Stimulated activated CD4-positive, alpha-beta T cell treated with anti-CD3 and anti-CD28 coated beads, Interleukin-2, amount 100 ng/mL, for 4 hours (primary cell): ENCODE data around the gene CRYBA1.
"Not testable (repeated sequence)": the region's sequence is repeated elsewhere in the genome, so short reads cannot be mapped to it uniquely, and the experiment has no call there.

Source experiments
- DNase-seq: peaks from one replicate; pipeline ENCODE4 v3.0.0-alpha.2; 2020; ENCODE audit warnings: low read depth

Gene CRYBA1, protein sequence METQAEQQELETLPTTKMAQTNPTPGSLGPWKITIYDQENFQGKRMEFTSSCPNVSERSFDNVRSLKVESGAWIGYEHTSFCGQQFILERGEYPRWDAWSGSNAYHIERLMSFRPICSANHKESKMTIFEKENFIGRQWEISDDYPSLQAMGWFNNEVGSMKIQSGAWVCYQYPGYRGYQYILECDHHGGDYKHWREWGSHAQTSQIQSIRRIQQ

DNA sequence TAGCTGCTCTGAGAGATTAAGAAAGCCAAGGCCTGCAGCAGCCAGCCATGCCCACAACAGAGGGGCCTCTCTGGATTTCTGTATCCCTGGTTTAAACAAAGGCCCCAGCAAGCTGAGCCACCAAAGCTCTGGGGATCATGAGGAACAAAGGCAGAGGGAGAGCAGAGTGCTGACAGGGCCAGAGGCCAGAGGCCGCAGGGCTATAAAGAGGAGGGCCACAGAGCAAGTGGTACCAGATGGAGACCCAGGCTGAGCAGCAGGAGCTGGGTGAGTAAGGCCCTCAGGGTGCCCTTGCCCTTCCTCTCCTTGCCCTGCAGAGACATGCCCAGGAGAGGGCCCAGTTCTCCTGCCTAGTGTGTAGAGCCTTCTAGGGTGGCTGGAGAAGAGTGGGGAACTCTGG is at the start of gene CRYBA1:
CRYBA1 (plus strand) TSS at position 232 of the 400 bp plus-strand sequence; CDS start at position 237, 5 bp downstream.
- DNase-seq = no peak

DNA sequence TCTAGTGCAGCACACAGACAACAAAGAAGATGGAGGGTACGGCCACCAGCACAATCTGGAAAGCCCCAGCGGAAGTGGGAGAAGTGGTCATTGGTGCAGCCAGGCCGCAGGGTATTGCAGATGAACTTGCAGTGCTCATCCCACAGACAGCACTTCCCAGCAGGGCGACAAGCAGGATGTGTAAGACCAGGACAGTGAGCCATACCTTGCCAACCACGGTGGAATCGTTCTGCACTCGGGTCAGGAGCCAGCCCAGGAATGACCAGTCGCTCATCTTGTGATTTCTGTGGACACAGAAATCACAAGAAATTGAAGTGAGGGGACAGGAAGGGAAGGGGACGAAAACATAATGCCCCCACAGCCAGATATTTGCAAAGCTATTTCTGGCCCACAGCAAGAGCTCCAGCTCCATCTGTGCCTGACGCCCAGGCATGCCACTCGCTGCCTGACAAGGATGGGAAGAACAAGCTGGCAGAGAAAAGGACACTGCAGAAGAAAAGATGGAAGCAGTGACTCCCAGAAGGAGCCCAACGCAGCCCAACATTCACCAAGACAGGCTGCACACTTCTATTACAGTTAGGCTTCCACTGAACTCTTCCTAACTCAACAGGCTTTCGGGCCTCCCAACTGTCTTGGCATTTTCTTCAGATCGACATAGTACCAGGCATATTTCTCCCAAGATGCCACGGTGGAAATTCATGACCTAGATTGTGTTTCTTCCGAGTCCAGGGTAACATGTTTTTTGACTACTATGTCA is 49.0 kb upstream of the CRYBA1 start:
- DNase-seq = no peak

GRCh38 chr17:29204068-29204804 is 42.4 kb upstream of the CRYBA1 start:
- DNase-seq = not testable (repeated sequence)

DNA sequence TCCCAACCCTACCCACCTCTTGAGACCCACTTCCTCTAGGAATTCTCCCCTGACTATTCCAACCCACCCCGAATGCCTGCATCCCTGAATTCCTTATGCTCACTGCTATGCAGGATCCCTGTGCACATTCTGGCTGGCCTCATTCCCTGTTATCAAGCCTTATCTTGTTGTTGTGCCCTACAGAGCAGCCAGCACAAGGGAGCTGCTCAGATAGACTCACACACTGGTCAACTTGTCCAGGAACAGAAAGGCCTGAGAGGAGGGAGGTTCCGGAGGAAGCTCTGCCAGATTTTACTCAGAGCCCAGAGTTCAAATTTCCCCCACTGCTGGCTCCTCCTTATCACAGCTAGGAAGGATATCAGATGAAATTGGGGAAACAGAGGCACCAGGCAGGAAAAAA is 41.6 kb upstream of the CRYBA1 start:
- no peak for DNase-seq

GRCh38 chr17:29207975-29208374 is 38.7 kb upstream of the CRYBA1 start:
- no peak for DNase-seq

DNA sequence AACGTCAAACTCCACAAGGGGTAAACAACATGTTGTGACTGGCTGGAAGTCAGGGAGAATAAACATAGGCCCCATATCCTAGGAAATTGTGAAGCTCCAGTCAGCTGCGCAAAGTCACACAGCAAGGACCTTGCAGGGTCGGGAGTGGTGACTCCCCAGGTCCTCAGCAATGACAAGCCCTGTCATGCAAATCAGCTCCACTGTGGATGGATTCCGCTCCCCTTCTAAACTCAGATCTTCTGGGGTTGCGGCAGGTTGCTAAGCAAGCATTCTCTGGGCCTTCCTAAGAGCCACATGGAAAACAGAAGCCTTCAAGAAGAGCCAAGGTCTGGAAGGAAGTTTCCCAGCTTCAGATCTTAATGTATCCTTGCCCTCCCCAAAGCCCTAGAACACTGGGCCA is 37.6 kb upstream of the CRYBA1 start:
- no peak for DNase-seq

GRCh38 chr17:29210879-29211278 is 35.8 kb upstream of the CRYBA1 start:
- DNase-seq = no peak

GRCh38 chr17:29212094-29212631 is 34.5 kb upstream of the CRYBA1 start:
- DNase-seq = no peak

DNA sequence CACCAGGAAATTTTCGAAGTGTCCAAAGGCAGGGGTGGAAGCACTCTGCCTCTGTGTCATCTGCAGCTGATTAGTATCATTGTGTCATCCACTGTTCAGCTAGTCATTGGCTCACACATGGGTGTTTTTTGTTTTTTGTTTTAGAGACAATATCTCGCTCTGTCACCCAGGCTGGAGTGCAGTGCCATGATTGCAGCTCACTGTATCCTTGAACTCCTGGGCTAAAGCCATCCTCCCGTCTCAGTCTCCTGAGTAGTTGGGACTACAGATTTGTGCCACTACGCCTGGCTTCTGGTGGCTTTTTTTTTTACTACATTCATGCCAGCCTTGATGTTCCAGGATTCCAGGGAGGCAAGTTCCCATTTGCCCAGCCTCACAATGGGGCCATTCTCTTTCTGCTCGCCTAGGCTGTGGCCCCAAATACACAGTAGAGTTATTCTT is 34.0 kb upstream of the CRYBA1 start:
- no peak for DNase-seq

GRCh38 chr17:29214215-29215146 is 32.2 kb upstream of the CRYBA1 start:
- no peak for DNase-seq

GRCh38 chr17:29215174-29215573 is 31.5 kb upstream of the CRYBA1 start:
- no peak for DNase-seq

- DNase-seq = no peak
Measured at GRCh38 chr17:29215717-29216116, 30.9 kb upstream of the CRYBA1 start.

DNA sequence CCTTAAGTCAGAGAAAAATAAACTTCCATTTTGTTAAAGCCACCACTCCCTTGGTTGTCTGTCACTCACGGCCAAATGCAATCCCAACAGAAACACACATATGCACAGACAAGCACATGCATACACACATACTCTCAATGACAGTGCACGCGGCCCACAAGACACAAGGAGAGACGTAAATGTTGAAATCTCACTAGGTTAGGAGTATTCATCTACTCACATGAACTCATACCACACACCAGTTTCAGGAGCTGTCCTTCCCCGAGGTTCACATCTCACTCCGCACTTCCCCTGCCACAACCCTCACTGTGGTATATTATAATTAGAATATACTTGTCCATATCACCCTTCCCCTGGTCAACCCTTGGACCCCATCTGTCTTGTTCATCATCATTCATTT is 30.5 kb upstream of the CRYBA1 start:
- DNase-seq = no peak

DNA sequence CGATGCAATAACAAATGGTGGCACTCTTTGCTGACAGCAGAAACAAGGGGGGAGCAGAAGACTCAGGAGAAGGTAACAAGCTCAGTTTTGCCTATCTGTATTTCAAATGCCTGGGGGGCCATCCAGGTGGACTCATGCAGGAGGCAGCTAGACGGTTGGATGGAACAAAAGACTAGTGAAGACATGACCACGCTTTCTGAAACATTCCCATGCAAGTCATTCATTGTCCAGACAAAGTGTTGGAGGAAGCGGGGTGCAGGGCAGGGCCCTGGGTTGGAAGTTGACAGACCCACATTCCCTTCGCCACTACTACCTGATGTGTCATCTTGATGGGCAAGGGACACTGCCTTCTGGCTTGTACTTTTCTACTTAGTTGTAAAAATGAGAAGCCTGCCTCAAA is 29.8 kb upstream of the CRYBA1 start:
- no peak for DNase-seq

- peak; percentile 49 for DNase-seq
Measured at GRCh38 chr17:29219378-29220047, 27.1 kb upstream of the CRYBA1 start.

DNA sequence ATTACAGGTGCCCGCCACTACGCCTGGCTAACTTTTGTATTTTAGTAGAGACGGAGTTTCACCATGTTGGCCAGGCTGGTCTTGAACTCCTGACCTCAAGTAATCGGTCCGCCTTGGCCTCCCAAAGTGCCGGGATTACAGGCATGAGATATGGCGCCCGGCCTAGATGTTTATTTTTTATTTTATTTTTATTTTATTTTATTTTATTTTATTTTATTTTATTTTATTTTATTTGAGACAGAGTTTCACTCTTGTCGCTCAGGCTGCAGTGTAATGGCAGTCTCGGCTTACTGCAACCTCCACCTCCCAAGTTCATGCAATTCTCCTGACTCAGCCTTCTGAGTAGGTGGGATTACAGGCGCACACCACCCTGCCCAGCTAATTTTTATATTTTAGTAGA is 25.3 kb upstream of the CRYBA1 start:
- DNase-seq = not testable (repeated sequence)

DNA sequence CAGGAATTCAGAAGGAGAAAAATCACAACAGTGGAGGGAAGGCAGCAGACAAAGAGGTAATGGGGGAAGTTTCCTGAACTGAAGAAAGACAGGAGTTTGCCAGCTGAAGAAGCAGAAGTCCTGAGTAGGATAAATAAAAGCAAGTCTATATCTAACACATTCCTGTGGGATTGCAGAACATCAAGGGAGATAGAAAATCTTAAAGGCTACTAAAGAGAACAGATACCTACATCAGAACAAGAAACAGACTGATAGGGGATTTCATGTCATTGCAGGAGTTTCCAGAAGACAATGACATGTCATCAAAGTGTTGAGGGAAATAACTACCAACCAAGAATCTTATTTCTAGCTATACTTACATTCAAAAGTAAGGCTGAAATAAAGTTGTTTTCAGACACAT is 21.3 kb upstream of the CRYBA1 start:
- no peak for DNase-seq

GRCh38 chr17:29233301-29233700 is 13.4 kb upstream of the CRYBA1 start:
- no peak for DNase-seq

DNA sequence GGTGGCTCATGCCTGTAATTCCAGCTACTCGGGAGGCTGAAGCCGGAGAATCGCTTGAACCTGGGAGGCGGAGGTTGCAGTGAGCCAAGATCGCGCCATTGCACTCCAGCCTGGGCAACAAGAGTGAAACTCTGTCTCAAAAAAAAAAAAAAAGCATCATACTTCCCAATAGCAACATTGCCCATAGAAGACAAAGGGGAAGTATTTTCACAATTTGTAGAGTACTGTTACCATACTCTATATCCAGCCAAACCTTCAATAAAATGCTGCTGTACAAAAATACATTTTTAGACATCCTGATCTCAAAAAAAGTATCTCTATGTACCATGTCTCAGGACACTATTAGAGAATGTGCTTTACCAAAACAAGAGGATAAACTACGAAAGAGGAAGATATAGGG is 11.7 kb upstream of the CRYBA1 start:
- not testable (repeated sequence) for DNase-seq

GRCh38 chr17:29235904-29236303 is 10.8 kb upstream of the CRYBA1 start:
- DNase-seq = no peak
